Caco-2 (cell line): ENCODE data around the gene TFDP2. TPM values are rescaled to one million over a fixed set of nuclear protein-coding genes. Genes with fewer than 3 reads are reported as not detected.
A peak's percentile ranks its signal among the peaks of the same experiment; 100 is the strongest.
"Not testable (repeated sequence)": the region's sequence is repeated elsewhere in the genome, so short reads cannot be mapped to it uniquely, and the experiment has no call there.

Source experiments
- BruUV-seq: library from RNA; stranded (reverse); fragments of 400-500 nt; replicated peaks from 2 replicates; lab custom pipeline; 2021; lab: Mats Ljungman, UMichigan
- CTCF ChIA-PET: fragments of 300-600 bp; sonication (Branson Sonifier 250); formaldehyde crosslinking; loops from one replicate; lab custom pipeline; 2022; ENCODE audit warnings: antibody characterized with exemption; lab: Charles Lee
- POLR2A ChIA-PET: fragments of 300-600 bp; sonication (Branson Sonifier 250); formaldehyde crosslinking; loops from one replicate; lab custom pipeline; 2022; ENCODE audit warnings: antibody characterized with exemption; lab: Charles Lee
- DNase-seq, 2 experiments: peaks; one replicate each; pipeline versions ENCODE4 v3.0.0 to v3.0.0-alpha.2; 2020 to 2022
- H3K27me3 ChIP-seq: replicated peaks from 2 replicates; pipeline ENCODE4 v1.6.0; 2011; ENCODE audit warnings: low read length; ENCODE audit not compliant: control insufficient read depth, insufficient read depth
- H3K36me3 ChIP-seq: 2 replicates; pipeline ENCODE4 v1.5.1; 2011; ENCODE audit warnings: low read length; ENCODE audit not compliant: control insufficient read depth, insufficient read depth
- H3K4me1 ChIP-seq: fragments of 250-450 bp; sonication (Bioruptor Pico); 2 replicates; pipeline ENCODE4 v1.5.1; 2020; ENCODE audit warnings: mild to moderate bottlenecking
- H3K4me3 ChIP-seq: 2 replicates; pipeline ENCODE4 v1.5.1; 2011; ENCODE audit warnings: low read depth, mild to moderate bottlenecking, control low read depth, low read length
- H3K9me3 ChIP-seq: fragments of 250-450 bp; sonication (Bioruptor Pico); 2 replicates; pipeline ENCODE4 v1.5.1; 2020; ENCODE audit warnings: mild to moderate bottlenecking, moderate library complexity
- H3K27ac Mint-ChIP-seq: one replicate; pipeline ENCODE4 v1.8.0; 2022; ENCODE audit warnings: mixed read lengths; ENCODE audit not compliant: unreplicated experiment
- H3K27me3 Mint-ChIP-seq: one replicate; pipeline ENCODE4 v1.8.0; 2022; ENCODE audit warnings: mixed read lengths; ENCODE audit not compliant: insufficient read depth, unreplicated experiment
- H3K36me3 Mint-ChIP-seq: one replicate; pipeline ENCODE4 v1.8.0; 2022; ENCODE audit warnings: mild to moderate bottlenecking, mixed read lengths; ENCODE audit not compliant: insufficient read depth, unreplicated experiment
- H3K4me1 Mint-ChIP-seq: one replicate; pipeline ENCODE4 v1.8.0; 2022; ENCODE audit warnings: low read depth, mixed read lengths; ENCODE audit not compliant: unreplicated experiment
- H3K4me3 Mint-ChIP-seq: one replicate; pipeline ENCODE4 v1.8.0; 2022; ENCODE audit warnings: mild to moderate bottlenecking, moderate library complexity, mixed read lengths; ENCODE audit not compliant: unreplicated experiment
- H3K9me3 Mint-ChIP-seq: one replicate; pipeline ENCODE4 v1.8.0; 2022; ENCODE audit warnings: mixed read lengths; ENCODE audit not compliant: unreplicated experiment
- CTCF ChIP-seq, 2 experiments: fragments of 200-600 bp in 1 of 2; IDR thresholded peaks; 1 replicate in 1 of 2; 2 replicates in 1 of 2; pipeline versions ENCODE4 v1.5.1 to v1.8.0; 2011 to 2022; ENCODE audit warnings: antibody characterized with exemption in 1 of 2, control low read depth in 1 of 2, inconsistent platforms in 1 of 2, low read depth in 1 of 2, low read length in 1 of 2, mild to moderate bottlenecking in 1 of 2, moderate library complexity in 1 of 2; ENCODE audit not compliant: insufficient read depth in 1 of 2, severe bottlenecking in 1 of 2, unreplicated experiment in 1 of 2
- intact Hi-C: fragments of 100-400 bp; cut with micrococcal nuclease; formaldehyde crosslinking; loops from one replicate; pipeline ENCODE4 v1.10.0; 2022; ENCODE audit not compliant: unreplicated experiment
- total RNA-seq: library from RNA; stranded (reverse); gene quantifications from 2 replicates; pipeline ENCODE4 v1.2.3, GENCODE V29; 2022

TFDP2 gene
- total RNA-seq, 1 experiment from 2014 or later = 38.6 TPM

- Histone ChIP-seq H3K4me3 (no peak overlapping the region), H3K9me3 (no peaks in the 10 kb centered on the region), H3K36me3 (no peaks in the 10 kb centered on the region), H3K27me3 (no peaks in the 10 kb centered on the region), H3K4me1 (no peaks in the 10 kb centered on the region)
- ChIA-PET POLR2A (no interaction called here), CTCF (no interaction called here)
- no peak overlapping the region for H3K27ac Mint-ChIP-seq
- no peaks in the 10 kb centered on the region for H3K36me3 Mint-ChIP-seq
- peak overlapping the region; percentile 92 for H3K4me3 Mint-ChIP-seq
- no peak for DNase-seq
- intact Hi-C loops = no loop called here
- no peaks in the 10 kb centered on the region for H3K9me3 Mint-ChIP-seq
- peaks cover 8% of the 10 kb centered on the region for H3K4me1 Mint-ChIP-seq
- TF ChIP-seq CTCF (IDR thresholded peaks at IDR 0.05; ENCODE audit: insufficient read depth in 1 of 2, low read depth in 1 of 2, low read length in 1 of 2, severe bottlenecking in 1 of 2, unreplicated experiment in 1 of 2) = no peak
- peaks cover 3% of the 10 kb centered on the region for H3K27me3 Mint-ChIP-seq
- BruUV-seq = no TSS peak
These were observed 927 bp upstream of the TFDP2 start for GRCh38 chr3:142150271-142150670.

GRCh38 chr3:142149673-142149992, 289 bp upstream of the TFDP2 start:
- Mint-ChIP-seq H3K27me3 (peaks cover 3% of the 10 kb centered on the region), H3K4me3 (peak overlapping the region; percentile 92), H3K36me3 (no peaks in the 10 kb centered on the region), H3K4me1 (peaks cover 8% of the 10 kb centered on the region), H3K9me3 (no peaks in the 10 kb centered on the region), H3K27ac (peak overlapping the region; percentile 90)
- ChIA-PET POLR2A (no interaction called here), CTCF (interaction anchor here (0.6 kb wide), 1 partner anchor 31 kb away, joined by 3 read pairs; no protein-coding TSS in a partner anchor)
- no peak for DNase-seq
- Histone ChIP-seq H3K36me3 (no peaks in the 10 kb centered on the region), H3K27me3 (no peaks in the 10 kb centered on the region), H3K4me3 (peak overlapping the region; percentile 66), H3K9me3 (no peaks in the 10 kb centered on the region), H3K4me1 (no peaks in the 10 kb centered on the region)
- intact Hi-C loops = no loop called here
- no TSS peak for BruUV-seq
- no peak for TF ChIP-seq CTCF (IDR thresholded peaks at IDR 0.05; ENCODE audit: insufficient read depth in 1 of 2, low read depth in 1 of 2, low read length in 1 of 2, severe bottlenecking in 1 of 2, unreplicated experiment in 1 of 2)

- Mint-ChIP-seq H3K36me3 (no peaks in the 10 kb centered on the region), H3K27me3 (peaks cover 3% of the 10 kb centered on the region), H3K27ac (peak overlapping the region; percentile 90), H3K4me3 (peak overlapping the region; percentile 92), H3K4me1 (peaks cover 8% of the 10 kb centered on the region), H3K9me3 (no peaks in the 10 kb centered on the region)
- Histone ChIP-seq H3K4me3 (peak overlapping the region; percentile 66), H3K9me3 (no peaks in the 10 kb centered on the region), H3K4me1 (no peaks in the 10 kb centered on the region), H3K27me3 (no peaks in the 10 kb centered on the region), H3K36me3 (no peaks in the 10 kb centered on the region)
- TF ChIP-seq CTCF (IDR thresholded peaks at IDR 0.05; ENCODE audit: insufficient read depth in 1 of 2, low read depth in 1 of 2, low read length in 1 of 2, severe bottlenecking in 1 of 2, unreplicated experiment in 1 of 2) = no peak
- ChIA-PET CTCF (interaction anchor here (0.6 kb wide), 1 partner anchor 78 kb away, joined by 3 read pairs; no protein-coding TSS in a partner anchor), POLR2A (interaction anchor here (0.5 kb wide), 1 partner anchor 51 kb away, joined by 4 read pairs; no protein-coding TSS in a partner anchor)
- intact Hi-C loops = no loop called here
- BruUV-seq = TSS peak; percentile 29
- DNase-seq = no peak
These were observed 1.1 kb downstream of the TFDP2 start for GRCh38 chr3:142148044-142148791.

GRCh38 chr3:142144587-142144986, 4.8 kb downstream of the TFDP2 start:
- POLR2A ChIA-PET, DNase-seq, H3K4me3 ChIP-seq, H3K36me3 Mint-ChIP-seq, H3K9me3 ChIP-seq, H3K27me3 Mint-ChIP-seq, H3K27me3 ChIP-seq, H3K9me3 Mint-ChIP-seq, CTCF ChIA-PET, H3K4me1 ChIP-seq, H3K4me3 Mint-ChIP-seq, intact Hi-C loops, H3K27ac Mint-ChIP-seq, BruUV-seq, H3K36me3 ChIP-seq, H3K4me1 Mint-ChIP-seq: not testable (repeated sequence)
